ENCODE results near the gene SDHAF2.
A peak's percentile ranks its signal among the peaks of the same experiment; 100 is the strongest.
"Not testable (repeated sequence)": the region's sequence is repeated elsewhere in the genome, so short reads cannot be mapped to it uniquely, and the experiment has no call there.

The SDHAF2 gene

GRCh38 chr11:61475433-61475832, 45.5 kb downstream of the SDHAF2 start:
- H3K4me3 ChIP-seq (ENCODE audit: low read length): no peak overlapping the region
- no CpG with 5 or more reads among the region's 1 CpG for WGBS (ENCODE audit: insufficient coverage, insufficient read length)
- no peaks in the 10 kb centered on the region for H3K9me3 ChIP-seq (ENCODE audit: control insufficient read depth, insufficient read depth, low read length)
- no peaks in the 10 kb centered on the region for H3K27me3 ChIP-seq (ENCODE audit: control insufficient read depth, insufficient read depth, low read length)
- H3K27ac ChIP-seq (ENCODE audit: low read length): no peak overlapping the region
- peaks cover 2% of the 10 kb centered on the region for H3K4me1 ChIP-seq (ENCODE audit: control insufficient read depth, insufficient read depth, low read length)
- DNase-seq (ENCODE audit: low read depth, low spot score): no peak
- no peaks in the 10 kb centered on the region for H3K36me3 ChIP-seq (ENCODE audit: control insufficient read depth, insufficient read depth, low read length)

GRCh38 chr11:61476371-61476770, 46.4 kb downstream of the SDHAF2 start:
- Histone ChIP-seq H3K9me3 (ENCODE audit: control insufficient read depth, insufficient read depth, low read length) (no peaks in the 10 kb centered on the region), H3K4me1 (ENCODE audit: control insufficient read depth, insufficient read depth, low read length) (peaks cover 3% of the 10 kb centered on the region), H3K36me3 (ENCODE audit: control insufficient read depth, insufficient read depth, low read length) (no peaks in the 10 kb centered on the region), H3K4me3 (ENCODE audit: low read length) (no peak overlapping the region), H3K27me3 (ENCODE audit: control insufficient read depth, insufficient read depth, low read length) (no peaks in the 10 kb centered on the region), H3K27ac (ENCODE audit: low read length) (no peak overlapping the region)
- WGBS (ENCODE audit: insufficient coverage, insufficient read length): no CpG with 5 or more reads among the region's 3 CpGs
- no peak for DNase-seq (ENCODE audit: low read depth, low spot score)

- Histone ChIP-seq H3K27ac (ENCODE audit: low read length) (no peak overlapping the region), H3K4me3 (ENCODE audit: low read length) (no peak overlapping the region), H3K9me3 (ENCODE audit: control insufficient read depth, insufficient read depth, low read length) (no peaks in the 10 kb centered on the region), H3K4me1 (ENCODE audit: control insufficient read depth, insufficient read depth, low read length) (peaks cover 4% of the 10 kb centered on the region), H3K27me3 (ENCODE audit: control insufficient read depth, insufficient read depth, low read length) (no peaks in the 10 kb centered on the region), H3K36me3 (ENCODE audit: control insufficient read depth, insufficient read depth, low read length) (no peaks in the 10 kb centered on the region)
- no peak for DNase-seq (ENCODE audit: low read depth, low spot score)
- WGBS (ENCODE audit: insufficient coverage, insufficient read length): no CpG with 5 or more reads among the region's 8 CpGs
These were observed 47.2 kb downstream of the SDHAF2 start for GRCh38 chr11:61477126-61477525.

DNA sequence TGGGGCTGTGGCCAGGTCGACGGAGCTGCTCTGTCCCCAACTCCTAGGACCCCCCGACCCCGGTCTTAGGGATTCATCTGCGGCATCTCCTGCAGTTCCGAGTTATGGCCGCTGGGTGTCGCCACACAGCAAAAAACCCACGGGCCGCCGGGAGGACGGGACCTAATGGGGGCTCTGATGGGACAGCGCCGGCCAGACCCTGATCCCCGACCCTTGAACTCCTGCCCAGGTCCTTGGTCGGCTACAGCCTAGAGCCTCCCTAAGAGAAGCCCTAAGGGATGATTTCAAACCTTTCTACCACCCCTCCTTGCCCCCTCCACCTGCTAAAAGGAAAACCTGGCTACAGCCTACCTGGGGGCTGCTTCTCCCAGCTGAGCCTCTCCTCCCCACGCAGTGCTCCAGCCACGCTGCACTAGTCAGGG, 47.8 kb downstream of the SDHAF2 start:
- H3K36me3 ChIP-seq (ENCODE audit: control insufficient read depth, insufficient read depth, low read length): no peaks in the 10 kb centered on the region
- H3K9me3 ChIP-seq (ENCODE audit: control insufficient read depth, insufficient read depth, low read length): no peaks in the 10 kb centered on the region
- peaks cover 7% of the 10 kb centered on the region for H3K4me1 ChIP-seq (ENCODE audit: control insufficient read depth, insufficient read depth, low read length)
- no peak for DNase-seq (ENCODE audit: low read depth, low spot score)
- no peak overlapping the region for H3K27ac ChIP-seq (ENCODE audit: low read length)
- H3K4me3 ChIP-seq (ENCODE audit: low read length): no peak overlapping the region
- no CpG with 5 or more reads among the region's 18 CpGs for WGBS (ENCODE audit: insufficient coverage, insufficient read length)
- H3K27me3 ChIP-seq (ENCODE audit: control insufficient read depth, insufficient read depth, low read length): no peaks in the 10 kb centered on the region

DNA sequence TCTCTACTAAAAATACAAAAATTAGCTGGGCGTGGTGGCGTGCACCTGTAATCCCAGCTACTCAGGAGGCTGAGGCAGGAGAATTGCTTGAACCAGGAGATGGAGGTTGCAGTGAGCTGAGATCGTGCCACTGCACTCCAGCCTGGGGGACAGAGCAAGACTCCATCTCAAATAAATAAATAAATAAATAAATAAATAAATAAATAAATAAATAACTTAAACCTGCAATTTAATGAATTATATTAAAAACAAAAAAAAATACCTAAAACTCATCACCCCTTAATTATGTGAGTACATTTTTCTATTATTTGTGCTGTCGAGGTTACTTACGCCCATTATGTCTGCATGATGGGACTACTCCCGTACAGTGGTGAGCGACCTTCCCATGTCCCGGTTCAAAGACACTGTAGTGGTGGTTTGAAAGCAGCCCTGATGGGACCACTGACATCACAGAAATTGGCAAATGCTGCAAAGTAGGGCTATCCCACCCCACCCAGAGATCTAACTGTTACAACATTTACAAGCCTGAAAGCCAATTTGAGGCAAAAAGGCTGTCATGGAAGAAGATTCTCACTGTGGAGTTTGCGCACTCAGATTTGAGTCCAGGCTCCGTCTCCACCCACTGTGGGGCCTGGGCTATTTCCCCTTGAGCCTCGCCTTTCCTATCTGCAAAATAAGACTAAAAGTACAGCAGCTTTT, 49.6 kb downstream of the SDHAF2 start:
- H3K9me3 ChIP-seq (ENCODE audit: control insufficient read depth, insufficient read depth, low read length); H3K4me1 ChIP-seq (ENCODE audit: control insufficient read depth, insufficient read depth, low read length); H3K27ac ChIP-seq (ENCODE audit: low read length); H3K4me3 ChIP-seq (ENCODE audit: low read length); H3K27me3 ChIP-seq (ENCODE audit: control insufficient read depth, insufficient read depth, low read length); DNase-seq (ENCODE audit: low read depth, low spot score); H3K36me3 ChIP-seq (ENCODE audit: control insufficient read depth, insufficient read depth, low read length): not testable (repeated sequence)
- no CpG with 5 or more reads among the region's 11 CpGs for WGBS (ENCODE audit: insufficient coverage, insufficient read length)

GRCh38 chr11:61480261-61480993, 50.5 kb downstream of the SDHAF2 start:
- no CpG with 5 or more reads among the region's 15 CpGs for WGBS (ENCODE audit: insufficient coverage, insufficient read length)
- Histone ChIP-seq H3K4me3 (ENCODE audit: low read length) (no peak overlapping the region), H3K9me3 (ENCODE audit: control insufficient read depth, insufficient read depth, low read length) (no peaks in the 10 kb centered on the region), H3K27me3 (ENCODE audit: control insufficient read depth, insufficient read depth, low read length) (no peaks in the 10 kb centered on the region), H3K27ac (ENCODE audit: low read length) (no peak overlapping the region), H3K4me1 (ENCODE audit: control insufficient read depth, insufficient read depth, low read length) (peaks cover 8% of the 10 kb centered on the region), H3K36me3 (ENCODE audit: control insufficient read depth, insufficient read depth, low read length) (no peaks in the 10 kb centered on the region)
- DNase-seq (ENCODE audit: low read depth, low spot score): no peak

- no peaks in the 10 kb centered on the region for H3K36me3 ChIP-seq (ENCODE audit: control insufficient read depth, insufficient read depth, low read length)
- DNase-seq (ENCODE audit: low read depth, low spot score): peak; percentile 73
- WGBS (ENCODE audit: insufficient coverage, insufficient read length): no CpG with 5 or more reads among the region's 7 CpGs
- no peak overlapping the region for H3K27ac ChIP-seq (ENCODE audit: low read length)
- H3K9me3 ChIP-seq (ENCODE audit: control insufficient read depth, insufficient read depth, low read length): no peaks in the 10 kb centered on the region
- no peak overlapping the region for H3K4me3 ChIP-seq (ENCODE audit: low read length)
- H3K27me3 ChIP-seq (ENCODE audit: control insufficient read depth, insufficient read depth, low read length): no peaks in the 10 kb centered on the region
- peaks cover 8% of the 10 kb centered on the region for H3K4me1 ChIP-seq (ENCODE audit: control insufficient read depth, insufficient read depth, low read length)
These were observed 51.0 kb downstream of the SDHAF2 start for GRCh38 chr11:61480994-61481335.

DNA sequence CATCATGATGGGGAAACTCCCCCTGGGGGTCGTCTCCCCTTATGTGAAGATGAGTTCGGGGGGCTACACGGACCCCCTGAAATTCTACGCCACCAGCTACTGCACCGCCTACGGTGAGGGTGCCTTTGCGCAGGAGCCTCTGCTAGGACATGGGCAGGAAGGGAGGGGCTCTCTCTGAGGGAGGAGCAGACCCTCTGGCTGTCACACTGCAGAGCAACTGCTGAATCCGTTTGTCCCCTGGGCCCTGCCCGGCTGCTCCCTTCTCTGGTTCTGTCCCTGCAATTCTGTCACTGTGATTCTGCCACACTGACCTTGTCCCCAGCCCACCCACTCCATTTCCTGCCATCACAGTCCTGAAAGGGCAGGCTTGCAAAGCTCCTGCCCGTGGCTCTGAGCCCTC, 51.9 kb downstream of the SDHAF2 start:
- no peaks in the 10 kb centered on the region for H3K27me3 ChIP-seq (ENCODE audit: control insufficient read depth, insufficient read depth, low read length)

DNA sequence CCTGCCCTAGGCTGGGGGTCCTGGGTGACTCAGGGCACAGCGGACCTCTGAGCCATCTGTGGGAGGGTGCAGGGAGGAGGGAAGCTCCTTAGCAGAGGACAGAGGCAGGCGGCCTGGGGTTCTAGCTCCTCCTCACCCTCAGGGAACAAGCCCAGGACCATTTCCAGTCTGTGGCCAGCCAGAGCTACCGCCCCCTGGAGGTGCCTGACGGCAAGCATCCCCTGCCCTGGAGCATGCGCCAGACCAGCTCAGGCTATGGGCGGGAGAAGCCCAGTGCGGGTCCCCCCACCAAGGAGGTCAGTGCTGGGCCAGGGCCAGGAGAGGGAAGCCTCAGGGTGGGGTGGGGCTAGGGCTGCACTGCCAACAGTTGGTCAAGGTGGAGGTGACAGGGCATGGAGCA, 52.6 kb downstream of the SDHAF2 start:
- H3K27me3 ChIP-seq (ENCODE audit: control insufficient read depth, insufficient read depth, low read length): no peaks in the 10 kb centered on the region
- H3K4me1 ChIP-seq (ENCODE audit: control insufficient read depth, insufficient read depth, low read length): peaks cover 7% of the 10 kb centered on the region
- no peaks in the 10 kb centered on the region for H3K36me3 ChIP-seq (ENCODE audit: control insufficient read depth, insufficient read depth, low read length)
- no peaks in the 10 kb centered on the region for H3K9me3 ChIP-seq (ENCODE audit: control insufficient read depth, insufficient read depth, low read length)
- WGBS (ENCODE audit: insufficient coverage, insufficient read length): no CpG with 5 or more reads among the region's 7 CpGs
- H3K4me3 ChIP-seq (ENCODE audit: low read length): no peak overlapping the region
- H3K27ac ChIP-seq (ENCODE audit: low read length): no peak overlapping the region
- no peak for DNase-seq (ENCODE audit: low read depth, low spot score)

More for the DNA sequence above, 51.9 kb downstream of the SDHAF2 start:
- WGBS (ENCODE audit: insufficient coverage, insufficient read length): no CpG with 5 or more reads among the region's 10 CpGs
- DNase-seq (ENCODE audit: low read depth, low spot score): no peak
- no peaks in the 10 kb centered on the region for H3K9me3 ChIP-seq (ENCODE audit: control insufficient read depth, insufficient read depth, low read length)
- no peak overlapping the region for H3K27ac ChIP-seq (ENCODE audit: low read length)
- H3K4me3 ChIP-seq (ENCODE audit: low read length): no peak overlapping the region
- no peaks in the 10 kb centered on the region for H3K36me3 ChIP-seq (ENCODE audit: control insufficient read depth, insufficient read depth, low read length)
- H3K4me1 ChIP-seq (ENCODE audit: control insufficient read depth, insufficient read depth, low read length): peaks cover 8% of the 10 kb centered on the region

DNA sequence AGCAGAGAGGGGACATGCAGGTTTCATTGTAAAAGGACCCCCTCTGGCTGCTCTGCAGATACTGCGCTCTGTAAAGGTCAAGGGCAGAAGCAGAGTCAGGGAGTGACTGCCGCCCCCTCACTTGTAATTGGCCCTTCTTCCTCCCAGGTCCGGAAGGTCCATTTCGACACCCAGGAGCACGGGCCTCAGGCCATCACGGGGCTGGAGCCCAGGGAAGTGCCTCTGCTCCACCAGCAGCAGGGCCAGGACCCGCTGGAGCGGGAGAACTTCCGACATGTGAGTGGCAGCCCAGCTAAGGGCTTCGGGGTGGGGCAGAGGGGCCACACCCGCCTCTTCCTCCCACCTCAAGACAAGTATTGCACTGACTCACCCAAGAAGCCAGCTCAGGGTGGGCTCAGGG, 54.6 kb downstream of the SDHAF2 start:
- no peaks in the 10 kb centered on the region for H3K27me3 ChIP-seq (ENCODE audit: control insufficient read depth, insufficient read depth, low read length)
- no CpG with 5 or more reads among the region's 11 CpGs for WGBS (ENCODE audit: insufficient coverage, insufficient read length)
- no peak overlapping the region for H3K4me3 ChIP-seq (ENCODE audit: low read length)
- H3K4me1 ChIP-seq (ENCODE audit: control insufficient read depth, insufficient read depth, low read length): peaks cover 11% of the 10 kb centered on the region
- H3K36me3 ChIP-seq (ENCODE audit: control insufficient read depth, insufficient read depth, low read length): no peaks in the 10 kb centered on the region
- H3K9me3 ChIP-seq (ENCODE audit: control insufficient read depth, insufficient read depth, low read length): no peaks in the 10 kb centered on the region
- no peak overlapping the region for H3K27ac ChIP-seq (ENCODE audit: low read length)
- DNase-seq (ENCODE audit: low read depth, low spot score): no peak

DNA sequence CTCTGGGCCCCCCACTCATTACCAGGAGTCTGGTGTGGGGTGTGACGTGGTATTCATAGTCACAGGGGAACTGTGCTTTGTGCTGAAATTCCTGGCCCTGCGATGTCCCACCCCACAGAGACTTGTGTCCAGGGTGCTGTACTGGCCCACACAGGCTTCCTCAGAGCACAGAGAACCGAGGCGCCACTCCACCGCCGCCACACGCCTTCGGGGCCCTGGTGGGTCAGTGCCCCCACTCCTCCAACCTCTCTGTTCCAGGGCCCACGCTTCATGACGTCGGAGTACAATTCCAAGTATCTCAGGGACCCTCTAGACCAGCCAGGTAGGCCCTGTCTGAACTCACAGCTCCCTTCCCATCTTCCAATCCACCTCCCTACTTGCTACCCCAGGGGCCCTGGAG, 55.2 kb downstream of the SDHAF2 start:
- no CpG with 5 or more reads among the region's 11 CpGs for WGBS (ENCODE audit: insufficient coverage, insufficient read length)
- DNase-seq (ENCODE audit: low read depth, low spot score): no peak

More for the DNA sequence above, 55.2 kb downstream of the SDHAF2 start:
- Histone ChIP-seq H3K4me3 (ENCODE audit: low read length) (no peak overlapping the region), H3K4me1 (ENCODE audit: control insufficient read depth, insufficient read depth, low read length) (peaks cover 14% of the 10 kb centered on the region), H3K27ac (ENCODE audit: low read length) (no peak overlapping the region), H3K9me3 (ENCODE audit: control insufficient read depth, insufficient read depth, low read length) (no peaks in the 10 kb centered on the region), H3K36me3 (ENCODE audit: control insufficient read depth, insufficient read depth, low read length) (no peaks in the 10 kb centered on the region), H3K27me3 (ENCODE audit: control insufficient read depth, insufficient read depth, low read length) (no peaks in the 10 kb centered on the region)
